Hepatocyte (in vitro differentiated cells): ENCODE measurements around the gene MEAK7. TPM values are rescaled to one million over a fixed set of nuclear protein-coding genes. Genes with fewer than 3 reads are reported as not detected.

Experiments used
- DNase-seq: peaks from one replicate; pipeline ENCODE4 v3.0.0-alpha.2; 2016; ENCODE audit warnings: low spot score
- H2AFZ ChIP-seq: fragments of 200-600 bp; sonication (generic); 2 replicates; pipeline ENCODE4 v1.6.0; 2016; ENCODE audit warnings: antibody characterized with exemption, mild to moderate bottlenecking
- H3K27ac ChIP-seq: fragments of 200-600 bp; sonication (generic); 2 replicates; pipeline ENCODE4 v1.5.1; 2016; ENCODE audit warnings: mild to moderate bottlenecking
- H3K27me3 ChIP-seq: fragments of 200-600 bp; sonication (generic); 2 replicates; pipeline ENCODE4 v1.6.1; 2016
- H3K36me3 ChIP-seq: fragments of 200-600 bp; sonication (generic); replicated peaks from 2 replicates; pipeline ENCODE4 v1.5.1; 2016; ENCODE audit warnings: low read depth; ENCODE audit not compliant: insufficient read depth
- H3K4me1 ChIP-seq: fragments of 200-600 bp; sonication (generic); 2 replicates; pipeline ENCODE4 v1.5.1; 2016; ENCODE audit warnings: mild to moderate bottlenecking, moderate library complexity; ENCODE audit not compliant: insufficient read depth
- H3K4me2 ChIP-seq: fragments of 200-600 bp; sonication (generic); 2 replicates; pipeline ENCODE4 v1.6.0; 2016
- H3K4me3 ChIP-seq: fragments of 200-600 bp; sonication (generic); 2 replicates; pipeline ENCODE4 v1.5.1; 2016; ENCODE audit warnings: mild to moderate bottlenecking
- H3K79me2 ChIP-seq: fragments of 200-600 bp; sonication (generic); 2 replicates; pipeline ENCODE4 v1.6.0; 2017; ENCODE audit warnings: mild to moderate bottlenecking
- H3K9me2 ChIP-seq: fragments of 200-600 bp; sonication (generic); replicated peaks from 2 replicates; pipeline ENCODE4 v1.6.0; 2017; ENCODE audit warnings: mild to moderate bottlenecking; ENCODE audit not compliant: insufficient read depth
- H3K9me3 ChIP-seq: fragments of 200-600 bp; sonication (generic); 2 replicates; pipeline ENCODE4 v1.5.1; 2016; ENCODE audit warnings: low read depth, mild to moderate bottlenecking
- H4K20me1 ChIP-seq: fragments of 200-600 bp; sonication (generic); 2 replicates; pipeline ENCODE4 v1.6.0; 2016; ENCODE audit warnings: mild to moderate bottlenecking; ENCODE audit not compliant: insufficient read depth, poor library complexity, severe bottlenecking
- EZH2 ChIP-seq: fragments of 200-600 bp; sonication (generic); IDR thresholded peaks from 2 replicates; pipeline ENCODE4 v1.6.1; 2016; ENCODE audit warnings: antibody characterized with exemption, mild to moderate bottlenecking, borderline replicate concordance
- EZH2phosphoT487 ChIP-seq: fragments of 200-600 bp; sonication (generic); IDR thresholded peaks from one replicate; pipeline ENCODE4 v1.6.1; 2018; ENCODE audit warnings: antibody characterized with exemption, mild to moderate bottlenecking, low read depth, moderate library complexity; ENCODE audit not compliant: unreplicated experiment, severe bottlenecking
- WGBS: methylation state at CpG from one replicate; pipeline ENCODE4 v1.1.6; 2016; ENCODE audit warnings: low lambda C conversion rate; ENCODE audit errors: missing lambda C conversion rate; 5-methylcytosine and 5-hydroxymethylcytosine counted together
- polyA plus RNA-seq: library from polyadenylated mRNA; unstranded; fragments of >200 nt; fragmentation: Nextera tagmentation; extraction: Ambion mirVana; gene quantifications from 2 replicates; pipeline ENCODE4 v1.2.1, GENCODE V29; 2016
- total RNA-seq: library from RNA; depleted of rRNA; stranded (reverse); fragments of >200 nt; gene quantifications from 2 replicates; pipeline ENCODE4 v1.2.3, GENCODE V29; 2014
- TF ChIP-seq, protein P1 (sequence below): fragments of 200-600 bp; sonication (generic); IDR thresholded peaks from 2 replicates; pipeline ENCODE4 v1.5.1; 2016; ENCODE audit warnings: antibody characterized with exemption, mild to moderate bottlenecking; ENCODE audit not compliant: poor library complexity

The MEAK7 gene
- total and polyA plus RNA-seq, 2 experiments from 2014 or later, result 21.6 to 29.7 TPM

DNA sequence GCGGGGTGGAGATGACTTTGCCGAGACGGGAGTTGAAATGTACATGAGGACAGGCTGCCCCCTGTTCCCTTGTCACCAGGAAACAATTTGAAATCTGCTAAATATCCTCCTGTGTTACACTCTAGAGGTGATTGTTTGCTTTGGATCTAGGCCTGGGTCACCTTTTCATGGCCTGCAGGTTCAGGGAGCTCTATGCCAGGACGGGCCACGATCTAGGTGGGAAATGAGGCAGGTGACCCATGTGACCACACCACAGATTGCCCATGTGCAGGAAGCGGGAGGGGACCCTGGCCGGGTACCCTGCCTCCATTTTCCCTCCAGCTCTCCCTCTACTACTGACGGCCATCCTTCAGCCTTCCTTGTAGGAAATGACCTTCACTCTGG is 43.4 kb downstream of the MEAK7 start:
- H3K4me1 ChIP-seq, result no peaks in the 10 kb centered on the region
- no peak overlapping the region for H3K4me3 ChIP-seq
- no peak overlapping the region for H2AFZ ChIP-seq
- TF ChIP-seq EZH2phosphoT487 (no peak), EZH2 (no peak)
- H3K9me3 ChIP-seq, result no peaks in the 10 kb centered on the region
- 89% methylated on average over 8 of the region's 8 CpGs for WGBS
- DNase-seq, result no peak
- H4K20me1 ChIP-seq, result no peaks in the 10 kb centered on the region
- H3K27ac ChIP-seq, result no peak overlapping the region
- H3K9me2 ChIP-seq, result no peaks in the 10 kb centered on the region
- H3K36me3 ChIP-seq, result no peaks in the 10 kb centered on the region
- no peaks in the 10 kb centered on the region for H3K79me2 ChIP-seq
- no peaks in the 10 kb centered on the region for H3K27me3 ChIP-seq
- H3K4me2 ChIP-seq, result no peak overlapping the region

DNA sequence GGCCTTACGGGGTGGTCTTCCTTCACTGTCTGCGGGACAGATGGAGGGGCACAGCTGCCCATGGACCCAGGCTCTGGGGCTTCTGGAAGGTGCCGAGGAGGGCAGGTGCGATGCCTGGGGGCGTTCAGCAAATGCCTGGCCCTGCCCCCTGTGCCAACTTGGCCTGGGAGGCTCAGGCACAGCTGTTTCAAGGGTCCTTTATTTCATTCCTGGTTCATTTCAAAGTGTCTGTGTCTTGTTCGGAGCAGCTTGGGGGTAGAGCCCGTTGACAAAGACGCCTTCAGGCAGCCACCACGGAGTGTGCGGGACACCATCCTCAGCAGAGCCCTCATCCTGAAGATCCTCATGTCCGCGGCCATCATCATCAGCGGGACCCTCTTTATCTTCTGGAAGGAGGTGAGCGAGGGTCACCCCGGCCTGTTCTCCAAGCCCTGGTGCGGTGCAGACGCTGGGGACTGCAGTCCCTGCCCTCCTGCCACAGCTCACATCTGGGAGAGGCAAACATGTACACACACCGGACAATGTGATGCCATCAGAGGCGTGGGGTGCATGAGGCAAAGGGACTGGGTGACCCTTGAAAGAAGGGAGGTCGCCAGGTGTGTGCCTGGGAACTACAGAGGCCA is 43.9 kb downstream of the MEAK7 start:
- H4K20me1 ChIP-seq, result no peaks in the 10 kb centered on the region
- H3K4me1 ChIP-seq, result no peaks in the 10 kb centered on the region
- no peaks in the 10 kb centered on the region for H3K36me3 ChIP-seq
- DNase-seq, result no peak
- WGBS, result 94% methylated on average over 19 of the region's 20 CpGs
- no peak for TF ChIP-seq EZH2
- TF ChIP-seq EZH2phosphoT487, result no peak
- TF ChIP-seq, protein P1, sequence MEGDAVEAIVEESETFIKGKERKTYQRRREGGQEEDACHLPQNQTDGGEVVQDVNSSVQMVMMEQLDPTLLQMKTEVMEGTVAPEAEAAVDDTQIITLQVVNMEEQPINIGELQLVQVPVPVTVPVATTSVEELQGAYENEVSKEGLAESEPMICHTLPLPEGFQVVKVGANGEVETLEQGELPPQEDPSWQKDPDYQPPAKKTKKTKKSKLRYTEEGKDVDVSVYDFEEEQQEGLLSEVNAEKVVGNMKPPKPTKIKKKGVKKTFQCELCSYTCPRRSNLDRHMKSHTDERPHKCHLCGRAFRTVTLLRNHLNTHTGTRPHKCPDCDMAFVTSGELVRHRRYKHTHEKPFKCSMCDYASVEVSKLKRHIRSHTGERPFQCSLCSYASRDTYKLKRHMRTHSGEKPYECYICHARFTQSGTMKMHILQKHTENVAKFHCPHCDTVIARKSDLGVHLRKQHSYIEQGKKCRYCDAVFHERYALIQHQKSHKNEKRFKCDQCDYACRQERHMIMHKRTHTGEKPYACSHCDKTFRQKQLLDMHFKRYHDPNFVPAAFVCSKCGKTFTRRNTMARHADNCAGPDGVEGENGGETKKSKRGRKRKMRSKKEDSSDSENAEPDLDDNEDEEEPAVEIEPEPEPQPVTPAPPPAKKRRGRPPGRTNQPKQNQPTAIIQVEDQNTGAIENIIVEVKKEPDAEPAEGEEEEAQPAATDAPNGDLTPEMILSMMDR, result no peak
- no peaks in the 10 kb centered on the region for H3K79me2 ChIP-seq
- no peaks in the 10 kb centered on the region for H3K9me3 ChIP-seq
- H3K4me2 ChIP-seq, result no peak overlapping the region
- no peak overlapping the region for H3K27ac ChIP-seq
- no peaks in the 10 kb centered on the region for H3K27me3 ChIP-seq
- no peak overlapping the region for H2AFZ ChIP-seq
- H3K4me3 ChIP-seq, result no peak overlapping the region
- no peaks in the 10 kb centered on the region for H3K9me2 ChIP-seq

DNA sequence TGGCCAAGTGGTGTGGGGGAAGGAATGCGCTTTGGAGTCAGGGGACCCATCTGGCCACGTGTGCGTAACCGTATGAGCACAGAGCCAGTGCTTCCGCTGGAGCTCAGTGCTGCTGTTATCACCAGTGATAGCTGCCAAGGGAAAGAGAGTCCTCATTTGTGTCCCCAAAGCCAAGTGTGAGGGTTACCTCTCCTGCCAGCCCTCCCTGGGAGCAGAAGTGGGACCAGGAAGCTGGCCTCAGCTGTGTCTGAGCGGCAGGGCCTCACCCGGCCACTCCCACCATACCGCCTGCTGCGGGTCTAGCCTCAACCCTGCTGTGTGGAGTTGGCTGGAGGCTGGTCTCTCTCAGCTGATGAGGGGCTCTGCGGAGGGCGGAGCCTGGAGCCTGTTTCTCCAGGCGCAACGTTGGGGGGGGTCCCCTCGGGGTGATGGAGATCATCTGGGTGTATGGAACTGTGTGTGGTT is 44.5 kb downstream of the MEAK7 start:
- TF ChIP-seq EZH2, result no peak
- no peak for TF ChIP-seq EZH2phosphoT487
- TF ChIP-seq, protein P1, result no peak
- Histone ChIP-seq H3K79me2 (no peaks in the 10 kb centered on the region), H3K27ac (no peak overlapping the region), H3K9me2 (no peaks in the 10 kb centered on the region), H3K9me3 (no peaks in the 10 kb centered on the region), H2AFZ (no peak overlapping the region), H3K36me3 (no peaks in the 10 kb centered on the region), H3K4me2 (no peak overlapping the region), H3K27me3 (no peaks in the 10 kb centered on the region), H3K4me1 (no peaks in the 10 kb centered on the region), H4K20me1 (no peaks in the 10 kb centered on the region), H3K4me3 (no peak overlapping the region)
- WGBS, result 85% methylated on average over 13 of the region's 14 CpGs
- DNase-seq, result no peak

DNA sequence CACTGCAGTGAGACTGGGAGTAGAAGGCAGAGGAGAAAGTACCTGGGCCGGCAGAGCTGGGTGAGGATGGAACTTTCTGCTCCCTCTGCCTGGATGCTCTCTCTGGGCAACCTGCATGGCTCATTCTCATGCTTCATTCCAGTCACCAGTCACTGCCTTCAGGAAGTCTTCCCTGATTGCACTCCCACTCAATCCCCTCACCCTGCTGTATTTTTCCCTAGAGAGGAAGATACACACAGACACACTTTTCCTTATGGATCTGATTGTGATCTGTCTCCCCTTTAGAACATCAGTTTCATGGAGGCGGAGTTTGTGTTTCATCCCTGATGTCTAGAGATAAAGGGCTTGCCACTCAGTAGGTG is 44.9 kb downstream of the MEAK7 start:
- Histone ChIP-seq H3K79me2 (no peaks in the 10 kb centered on the region), H3K9me3 (no peaks in the 10 kb centered on the region), H3K36me3 (no peaks in the 10 kb centered on the region), H3K4me1 (no peaks in the 10 kb centered on the region), H3K4me2 (no peak overlapping the region), H3K27ac (no peak overlapping the region), H3K9me2 (no peaks in the 10 kb centered on the region), H3K27me3 (no peaks in the 10 kb centered on the region), H2AFZ (no peak overlapping the region), H3K4me3 (no peak overlapping the region), H4K20me1 (no peaks in the 10 kb centered on the region)
- 90% methylated on average over 2 of the region's 2 CpGs for WGBS
- DNase-seq, result no peak
- TF ChIP-seq EZH2phosphoT487 (no peak), EZH2 (no peak)
- TF ChIP-seq, protein P1, result no peak
